Sigmoid colon (tissue), 7 donors: ENCODE data around the gene KCTD2. TPM values are rescaled to one million over a fixed set of nuclear protein-coding genes. Genes with fewer than 3 reads are reported as not detected.
"Not testable (repeated sequence)": the region's sequence is repeated elsewhere in the genome, so short reads cannot be mapped to it uniquely, and the experiment has no call there.

Experiments used
- DNase-seq: peaks from one replicate; pipeline ENCODE4 v3.0.0-alpha.2; 2019
- H3K27ac ChIP-seq, 4 donors: fragments of 200-600 bp; sonication (generic); one replicate each; pipeline ENCODE4 v1.5.1; 2016 to 2019; ENCODE audit warnings: mild to moderate bottlenecking in 1 of 4
- H3K27me3 ChIP-seq, 3 donors: fragments of 200-600 bp; sonication (generic); one replicate each; pipeline ENCODE4 v1.5.1; 2019; ENCODE audit warnings: mild to moderate bottlenecking in 1 of 3
- H3K36me3 ChIP-seq, 4 donors: fragments of 200-600 bp; sonication (generic); one replicate each; pipeline ENCODE4 v1.5.1; 2016 to 2019
- H3K4me1 ChIP-seq, 4 donors: fragments of 200-600 bp; sonication (generic); one replicate each; pipeline ENCODE4 v1.5.1; 2017 to 2019
- H3K4me3 ChIP-seq, 4 donors: fragments of 200-600 bp; sonication (generic); one replicate each; pipeline ENCODE4 v1.5.1; 2017 to 2019; ENCODE audit warnings: mild to moderate bottlenecking in 2 of 4, moderate library complexity in 1 of 4
- H3K9me3 ChIP-seq, 4 donors: fragments of 200-600 bp in 3 of 4; sonication (generic) in 3 of 4; one replicate each; pipeline versions ENCODE4 v1.5.1 to v1.6.1; 2013 to 2019
- EP300 ChIP-seq, 4 donors: sonication (generic); formaldehyde crosslinking; IDR thresholded peaks; one replicate each; pipeline ENCODE4 v1.6.1; 2017; ENCODE audit warnings: antibody characterized with exemption in 4 of 4
- POLR2A ChIP-seq, 2 donors: fragments of 450-650 bp; IDR thresholded peaks; one replicate each; pipeline ENCODE4 v1.6.1; 2016; ENCODE audit warnings: antibody characterized with exemption in 2 of 2, mild to moderate bottlenecking in 2 of 2, moderate library complexity in 2 of 2
- POLR2AphosphoS5 ChIP-seq, 4 donors: sonication (generic); formaldehyde crosslinking; IDR thresholded peaks; one replicate each; pipeline ENCODE4 v1.6.1; 2017; ENCODE audit warnings: antibody characterized with exemption in 4 of 4
- WGBS, 2 donors: extraction: QIAGEN DNeasy Blood & Tissue Kit; methylation state at CpG; one replicate each; pipeline ENCODE4 v1.1.7; 2013; 5-methylcytosine and 5-hydroxymethylcytosine counted together
- intact Hi-C: fragments of 100-400 bp; cut with DNase I; formaldehyde crosslinking; loops from one replicate; pipeline ENCODE4 v1.15.1; 2023
- polyA plus RNA-seq, 3 donors: library from polyadenylated mRNA; stranded (reverse); fragments of 200-250 nt; gene quantifications; one replicate each; pipeline ENCODE4 v1.2.3, GENCODE V29; 2013
- total RNA-seq, 4 donors: library from RNA; depleted of rRNA; stranded (reverse); fragments of >200 nt; gene quantifications; one replicate each; pipeline ENCODE4 v1.1.0, GENCODE V29; 2016
- TF ChIP-seq, protein P1 (sequence below), 4 experiments: fragments of 450-650 bp in 3 of 4; fragments of 200-600 bp in 1 of 4; IDR thresholded peaks; one replicate each; pipeline ENCODE4 v1.5.1; 2016 to 2019; ENCODE audit warnings: antibody characterized with exemption in 4 of 4, mild to moderate bottlenecking in 3 of 4, moderate library complexity in 2 of 4
- donor health status: healthy with polysubstance abuse.
- donor health status: Bipolar disorder and iron deficiency.
- donor health status: healthy.

The KCTD2 gene
- total and polyA plus RNA-seq, 7 donors: 12.5 to 25.5 (median 21.3) TPM

DNA sequence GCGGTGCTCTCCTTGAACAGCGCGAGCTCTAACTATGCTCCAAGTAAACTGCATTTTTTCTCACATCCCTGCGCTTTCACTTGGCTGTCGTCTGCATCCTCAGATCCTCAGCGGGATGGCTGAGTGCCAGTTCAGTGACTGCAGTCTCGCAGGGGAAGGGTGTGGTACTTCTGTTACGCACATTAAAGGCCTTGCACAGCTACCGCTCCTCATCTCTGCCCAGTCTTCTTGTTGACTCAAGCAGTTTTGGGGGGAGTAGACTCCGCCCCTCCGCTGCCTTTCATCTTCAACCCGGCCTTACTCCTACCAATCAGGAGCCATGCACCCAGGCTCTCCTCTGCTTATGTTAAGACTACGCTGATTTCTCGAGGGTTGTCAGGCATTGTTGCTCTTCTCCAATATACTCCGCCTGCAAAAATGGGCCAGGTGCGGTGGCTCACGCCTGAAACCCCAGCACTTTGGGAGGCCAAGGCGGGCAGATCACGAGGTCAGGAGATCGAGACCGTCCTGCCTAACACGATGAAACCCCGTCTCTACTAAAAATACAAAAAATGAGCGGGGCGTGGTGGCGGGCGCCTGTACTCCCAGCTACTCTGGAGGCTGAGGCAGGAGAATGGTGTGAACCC lies 10.3 kb upstream of the KCTD2 start:
- Histone ChIP-seq H3K27ac (peak overlapping the region; percentile 85 to 94 (median 94)), H3K27me3 (no peaks in the 10 kb centered on the region), H3K9me3 (no peaks in the 10 kb centered on the region), H3K36me3 (peaks cover 5 to 39% (median 35%) of the 10 kb centered on the region in 4 donors), H3K4me1 (peaks cover 0 to 45% (median 36%) of the 10 kb centered on the region in 4 donors), H3K4me3 (peak overlapping the region in 1 of 4 donors; percentile 18)
- intact Hi-C loops: no loop called here
- TF ChIP-seq POLR2A (IDR thresholded peaks at IDR 0.05): no peak
- TF ChIP-seq POLR2AphosphoS5 (IDR thresholded peaks at IDR 0.05): peak in 3 of 4 donors; percentile 50 to 75 (median 57)
- TF ChIP-seq, protein P1, sequence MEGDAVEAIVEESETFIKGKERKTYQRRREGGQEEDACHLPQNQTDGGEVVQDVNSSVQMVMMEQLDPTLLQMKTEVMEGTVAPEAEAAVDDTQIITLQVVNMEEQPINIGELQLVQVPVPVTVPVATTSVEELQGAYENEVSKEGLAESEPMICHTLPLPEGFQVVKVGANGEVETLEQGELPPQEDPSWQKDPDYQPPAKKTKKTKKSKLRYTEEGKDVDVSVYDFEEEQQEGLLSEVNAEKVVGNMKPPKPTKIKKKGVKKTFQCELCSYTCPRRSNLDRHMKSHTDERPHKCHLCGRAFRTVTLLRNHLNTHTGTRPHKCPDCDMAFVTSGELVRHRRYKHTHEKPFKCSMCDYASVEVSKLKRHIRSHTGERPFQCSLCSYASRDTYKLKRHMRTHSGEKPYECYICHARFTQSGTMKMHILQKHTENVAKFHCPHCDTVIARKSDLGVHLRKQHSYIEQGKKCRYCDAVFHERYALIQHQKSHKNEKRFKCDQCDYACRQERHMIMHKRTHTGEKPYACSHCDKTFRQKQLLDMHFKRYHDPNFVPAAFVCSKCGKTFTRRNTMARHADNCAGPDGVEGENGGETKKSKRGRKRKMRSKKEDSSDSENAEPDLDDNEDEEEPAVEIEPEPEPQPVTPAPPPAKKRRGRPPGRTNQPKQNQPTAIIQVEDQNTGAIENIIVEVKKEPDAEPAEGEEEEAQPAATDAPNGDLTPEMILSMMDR (IDR thresholded peaks at IDR 0.05): no peak
- TF ChIP-seq EP300 (IDR thresholded peaks at IDR 0.05): no peak
- DNase-seq: peak; percentile 96
- WGBS, 2 donors: 20 to 61% methylated on average over 27 of the region's 27 CpGs

DNA sequence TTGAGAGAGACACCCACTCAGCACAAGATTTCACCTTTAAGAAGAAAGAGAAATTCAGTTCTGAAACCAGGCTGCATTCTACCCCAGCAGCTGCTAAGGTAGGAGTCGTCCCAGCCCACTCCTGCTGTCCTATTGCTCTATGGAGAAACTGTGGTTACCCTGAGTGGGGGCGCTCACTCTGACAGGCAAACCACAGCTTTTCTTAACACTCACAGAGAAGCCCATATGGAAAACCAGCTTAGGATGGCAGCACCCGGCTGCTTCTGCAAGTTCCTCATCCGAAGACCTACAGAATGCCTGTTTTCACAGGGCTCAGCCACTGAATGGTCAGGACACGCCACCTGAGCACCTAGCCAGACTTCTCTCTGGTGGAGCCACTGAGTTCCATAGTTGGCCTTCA lies 7.8 kb upstream of the KCTD2 start:
- TF ChIP-seq POLR2A (IDR thresholded peaks at IDR 0.05) (no peak), EP300 (IDR thresholded peaks at IDR 0.05) (no peak)
- no peak overlapping the region for H3K4me3 ChIP-seq
- WGBS, 2 donors: 82 to 91% methylated on average over 5 of the region's 5 CpGs
- intact Hi-C loops: no loop called here
- H3K27ac ChIP-seq: no peak overlapping the region
- peaks cover 0 to 22% (median 18%) of the 10 kb centered on the region in 4 donors for H3K4me1 ChIP-seq
- no peak for DNase-seq
- peaks cover 11 to 46% (median 41%) of the 10 kb centered on the region in 4 donors for H3K36me3 ChIP-seq
- no peaks in the 10 kb centered on the region for H3K27me3 ChIP-seq
- H3K9me3 ChIP-seq: no peaks in the 10 kb centered on the region

DNA sequence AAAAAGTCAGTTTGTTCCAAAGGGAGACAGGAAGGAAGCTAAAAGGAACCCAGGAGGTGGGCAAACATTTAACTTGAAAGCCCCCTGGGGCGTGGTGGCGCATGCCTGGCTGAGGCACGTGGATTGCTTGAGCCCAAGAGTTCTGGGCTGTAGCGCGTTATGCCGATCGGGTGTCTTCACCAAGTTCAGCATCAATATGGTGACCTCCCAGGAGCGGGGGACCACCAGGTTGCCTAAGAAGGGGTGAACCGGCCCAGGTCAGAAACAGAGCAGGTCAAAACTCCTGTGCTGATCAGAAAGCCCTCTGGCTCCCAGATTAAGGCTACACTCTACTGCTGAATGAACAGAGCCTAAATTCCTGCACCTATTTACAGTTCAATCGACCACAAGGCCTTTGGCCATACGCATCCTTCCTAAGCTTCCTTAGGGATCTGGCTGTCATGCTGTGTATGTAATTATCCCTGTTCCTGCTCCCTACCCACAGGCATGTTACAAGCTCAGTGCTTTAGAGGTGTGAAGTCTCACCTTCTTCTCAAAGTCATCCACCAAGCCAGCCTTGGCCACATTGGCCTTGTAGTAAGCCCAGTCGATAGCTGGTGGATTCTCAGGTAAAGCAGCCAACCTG lies 5.3 kb upstream of the KCTD2 start:
- H3K36me3 ChIP-seq: peaks cover 11 to 46% (median 41%) of the 10 kb centered on the region in 4 donors

DNA sequence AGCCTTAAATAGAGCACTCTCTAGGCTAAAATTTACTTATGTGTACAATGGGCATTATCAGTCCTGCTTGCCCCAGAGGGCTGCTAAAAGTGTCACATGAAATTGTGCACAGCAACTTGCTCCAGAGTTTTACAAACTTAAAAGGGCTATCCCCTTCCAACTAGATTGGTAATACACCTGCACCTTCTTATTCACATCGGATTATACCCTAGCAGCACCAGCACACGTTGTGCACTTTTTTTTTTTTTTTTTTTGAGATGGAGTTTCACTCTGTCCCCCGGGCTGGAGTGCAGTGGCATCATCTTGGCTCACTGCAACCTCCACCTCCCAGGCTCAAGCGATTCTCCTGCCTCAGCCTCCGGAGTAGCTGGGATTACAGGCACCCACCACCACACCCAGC lies 3.2 kb upstream of the KCTD2 start:
- DNase-seq, H3K4me3 ChIP-seq, intact Hi-C loops, H3K9me3 ChIP-seq, H3K27me3 ChIP-seq, H3K27ac ChIP-seq: not testable (repeated sequence)
- Histone ChIP-seq H3K4me1 (peaks cover 0 to 29% (median 22%) of the 10 kb centered on the region in 4 donors), H3K36me3 (peaks cover 11 to 37% (median 34%) of the 10 kb centered on the region in 4 donors)
- 70 to 76% methylated on average over 5 of the region's 5 CpGs for WGBS, 2 donors

More for the DNA sequence above, 5.3 kb upstream of the KCTD2 start:
- Histone ChIP-seq H3K27ac (no peak overlapping the region), H3K27me3 (no peaks in the 10 kb centered on the region), H3K4me3 (no peak overlapping the region), H3K9me3 (no peaks in the 10 kb centered on the region), H3K4me1 (peaks cover 0 to 20% (median 9%) of the 10 kb centered on the region in 4 donors)
- no peak for DNase-seq
- WGBS, 2 donors: 84 to 89% methylated on average over 12 of the region's 12 CpGs
- intact Hi-C loops: no loop called here
- TF ChIP-seq EP300 (IDR thresholded peaks at IDR 0.05) (no peak), POLR2A (IDR thresholded peaks at IDR 0.05) (no peak), POLR2AphosphoS5 (IDR thresholded peaks at IDR 0.05) (no peak)
- TF ChIP-seq, protein P1 (IDR thresholded peaks at IDR 0.05): no peak

GRCh38 chr17:75044716-75045115 lies 2.3 kb upstream of the KCTD2 start:
- no peak overlapping the region for H3K27ac ChIP-seq
- TF ChIP-seq, protein P1 (IDR thresholded peaks at IDR 0.05): no peak
- TF ChIP-seq POLR2AphosphoS5 (IDR thresholded peaks at IDR 0.05) (no peak), POLR2A (IDR thresholded peaks at IDR 0.05) (no peak), EP300 (IDR thresholded peaks at IDR 0.05) (no peak)
- H3K27me3 ChIP-seq: no peaks in the 10 kb centered on the region
- 84 to 92% methylated on average over 7 of the region's 7 CpGs for WGBS, 2 donors
- H3K4me1 ChIP-seq: peaks cover 0 to 35% (median 28%) of the 10 kb centered on the region in 4 donors
- peak; percentile 6 for DNase-seq
- no peak overlapping the region for H3K4me3 ChIP-seq
- H3K36me3 ChIP-seq: peaks cover 11 to 29% (median 26%) of the 10 kb centered on the region in 4 donors
- no peaks in the 10 kb centered on the region for H3K9me3 ChIP-seq
- intact Hi-C loops: loop anchor here (5.0 kb wide), 2 partner anchors 57 to 138 kb away; partner anchors contain the start of genes CDR2L and SUMO2

GRCh38 chr17:75045946-75046406 lies 1.0 kb upstream of the KCTD2 start:
- not testable (repeated sequence) for H3K9me3 ChIP-seq, H3K27me3 ChIP-seq, DNase-seq
- peak overlapping the region; percentile 96 to 100 (median 98) for H3K27ac ChIP-seq
- peak overlapping the region; percentile 78 to 99 (median 92) for H3K4me3 ChIP-seq
- intact Hi-C loops: loop anchor here (5.0 kb wide), 2 partner anchors 59 to 136 kb away; partner anchors contain the start of genes CDR2L and SUMO2
- WGBS, 2 donors: 20 to 25% methylated on average over 25 of the region's 25 CpGs
- H3K36me3 ChIP-seq: peaks cover 11 to 29% (median 13%) of the 10 kb centered on the region in 4 donors
- H3K4me1 ChIP-seq: peaks cover 0 to 35% (median 28%) of the 10 kb centered on the region in 4 donors
